Measurements from ENCODE around the gene PIGV.
"Not testable (repeated sequence)": the region's sequence is repeated elsewhere in the genome, so short reads cannot be mapped to it uniquely, and the experiment has no call there.

PIGV gene

GRCh38 chr1:26837665-26838064, 49.9 kb downstream of the PIGV start:
- DNase-seq, result not testable (repeated sequence)

GRCh38 chr1:26838474-26839338, 51.0 kb downstream of the PIGV start:
- DNase-seq, result peak; percentile 54

- DNase-seq, result no peak
Measured at GRCh38 chr1:26839339-26839722, 51.6 kb downstream of the PIGV start.

- DNase-seq, result no peak
Measured at GRCh38 chr1:26839779-26840178, 52.0 kb downstream of the PIGV start.

GRCh38 chr1:26844424-26845196, 56.9 kb downstream of the PIGV start:
- no peak for DNase-seq

- not testable (repeated sequence) for DNase-seq
Measured at GRCh38 chr1:26847826-26848225, 60.1 kb downstream of the PIGV start.

All from activated CD4-positive, alpha-beta T cell treated with anti-CD3 and anti-CD28 coated beads, Interleukin-2, amount 50 U/mL, for 1 hour (primary cell).